KMS-11 (cell line): ENCODE measurements around the gene SECISBP2.
"Not testable (repeated sequence)": the region's sequence is repeated elsewhere in the genome, so short reads cannot be mapped to it uniquely, and the experiment has no call there.

ENCODE experiments used
- H2AFZ ChIP-seq: fragments of 200-600 bp; sonication (generic); 2 replicates; pipeline ENCODE4 v1.6.1; 2016; ENCODE audit warnings: antibody characterized with exemption, mixed run types, low read depth
- H3K27ac ChIP-seq: fragments of 200-600 bp; sonication (generic); 2 replicates; pipeline ENCODE4 v1.6.1; 2016; ENCODE audit warnings: mild to moderate bottlenecking, mixed run types
- H3K27me3 ChIP-seq: fragments of 200-600 bp; sonication (generic); 2 replicates; pipeline ENCODE4 v1.6.1; 2017; ENCODE audit warnings: mild to moderate bottlenecking, low read depth, mixed run types, moderate library complexity; ENCODE audit not compliant: insufficient read depth
- H3K36me3 ChIP-seq: fragments of 200-600 bp; sonication (generic); 2 replicates; pipeline ENCODE4 v1.6.1; 2017; ENCODE audit warnings: mild to moderate bottlenecking, mixed run types; ENCODE audit not compliant: insufficient read depth
- H3K4me1 ChIP-seq: fragments of 200-600 bp; sonication (generic); 2 replicates; pipeline ENCODE4 v1.6.1; 2016; ENCODE audit warnings: mild to moderate bottlenecking, low read depth, mixed run types; ENCODE audit not compliant: poor library complexity, severe bottlenecking
- H3K4me2 ChIP-seq: fragments of 200-600 bp; sonication (generic); 2 replicates; pipeline ENCODE4 v1.7.0; 2016; ENCODE audit warnings: mild to moderate bottlenecking, mixed run types
- H3K4me3 ChIP-seq: fragments of 200-600 bp; sonication (generic); IDR thresholded peaks from 2 replicates; pipeline ENCODE4 v1.6.1; 2017; ENCODE audit warnings: low read depth, low read length, mixed read lengths; ENCODE audit not compliant: insufficient read depth
- H3K79me2 ChIP-seq: fragments of 200-600 bp; sonication (generic); 2 replicates; pipeline ENCODE4 v1.6.1; 2016; ENCODE audit warnings: low read depth, mixed run types; ENCODE audit not compliant: insufficient read depth
- H3K9ac ChIP-seq: fragments of 200-600 bp; sonication (generic); 2 replicates; pipeline ENCODE4 v1.6.1; 2016; ENCODE audit warnings: mild to moderate bottlenecking, mixed run types
- H4K20me1 ChIP-seq: fragments of 200-600 bp; sonication (generic); 2 replicates; pipeline ENCODE4 v1.6.1; 2016; ENCODE audit warnings: mild to moderate bottlenecking, mixed run types; ENCODE audit not compliant: insufficient read depth
- TF ChIP-seq, protein P1 (sequence below): fragments of 200-600 bp; sonication (generic); conservative IDR thresholded peaks from 2 replicates; pipeline ENCODE4 v1.6.1; 2017; ENCODE audit warnings: low read depth, mild to moderate bottlenecking, antibody characterized with exemption, low read length, moderate library complexity, mixed read lengths

The SECISBP2 gene

DNA sequence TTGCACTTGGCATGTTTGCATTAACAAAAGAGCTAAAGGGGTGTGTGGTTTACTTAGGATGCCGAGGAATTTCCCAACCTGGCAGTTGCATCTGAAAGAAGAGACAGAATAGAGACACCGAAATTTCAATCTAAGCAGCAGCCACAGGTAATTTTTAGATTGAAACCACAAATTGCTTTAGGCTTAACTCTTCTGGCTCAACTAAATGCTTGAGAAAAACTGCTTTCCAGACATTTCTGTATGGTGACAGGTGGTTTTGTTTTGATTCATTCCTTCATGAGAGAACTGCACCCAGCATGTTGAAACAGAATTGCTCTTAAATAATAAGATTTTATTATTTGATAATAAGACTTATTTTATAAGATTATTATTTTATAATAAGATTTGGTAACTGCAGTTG is 21.5 kb downstream of the SECISBP2 start:
- Histone ChIP-seq H3K9ac (peak overlapping the region; percentile 31; the same call in 1 of the 2 replicates), H3K4me2 (peak overlapping the region; percentile 77), H3K36me3 (no peaks in the 10 kb centered on the region; the same call in 1 of the 2 replicates), H3K27ac (peak overlapping the region; percentile 79), H3K27me3 (no peaks in the 10 kb centered on the region), H3K79me2 (peaks cover 4% of the 10 kb centered on the region; the same call in 1 of the 2 replicates), H3K4me3 (no peak overlapping the region), H3K4me1 (peaks cover 98% of the 10 kb centered on the region), H2AFZ (no peak overlapping the region), H4K20me1 (no peaks in the 10 kb centered on the region)
- TF ChIP-seq, protein P1, sequence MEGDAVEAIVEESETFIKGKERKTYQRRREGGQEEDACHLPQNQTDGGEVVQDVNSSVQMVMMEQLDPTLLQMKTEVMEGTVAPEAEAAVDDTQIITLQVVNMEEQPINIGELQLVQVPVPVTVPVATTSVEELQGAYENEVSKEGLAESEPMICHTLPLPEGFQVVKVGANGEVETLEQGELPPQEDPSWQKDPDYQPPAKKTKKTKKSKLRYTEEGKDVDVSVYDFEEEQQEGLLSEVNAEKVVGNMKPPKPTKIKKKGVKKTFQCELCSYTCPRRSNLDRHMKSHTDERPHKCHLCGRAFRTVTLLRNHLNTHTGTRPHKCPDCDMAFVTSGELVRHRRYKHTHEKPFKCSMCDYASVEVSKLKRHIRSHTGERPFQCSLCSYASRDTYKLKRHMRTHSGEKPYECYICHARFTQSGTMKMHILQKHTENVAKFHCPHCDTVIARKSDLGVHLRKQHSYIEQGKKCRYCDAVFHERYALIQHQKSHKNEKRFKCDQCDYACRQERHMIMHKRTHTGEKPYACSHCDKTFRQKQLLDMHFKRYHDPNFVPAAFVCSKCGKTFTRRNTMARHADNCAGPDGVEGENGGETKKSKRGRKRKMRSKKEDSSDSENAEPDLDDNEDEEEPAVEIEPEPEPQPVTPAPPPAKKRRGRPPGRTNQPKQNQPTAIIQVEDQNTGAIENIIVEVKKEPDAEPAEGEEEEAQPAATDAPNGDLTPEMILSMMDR = no peak

DNA sequence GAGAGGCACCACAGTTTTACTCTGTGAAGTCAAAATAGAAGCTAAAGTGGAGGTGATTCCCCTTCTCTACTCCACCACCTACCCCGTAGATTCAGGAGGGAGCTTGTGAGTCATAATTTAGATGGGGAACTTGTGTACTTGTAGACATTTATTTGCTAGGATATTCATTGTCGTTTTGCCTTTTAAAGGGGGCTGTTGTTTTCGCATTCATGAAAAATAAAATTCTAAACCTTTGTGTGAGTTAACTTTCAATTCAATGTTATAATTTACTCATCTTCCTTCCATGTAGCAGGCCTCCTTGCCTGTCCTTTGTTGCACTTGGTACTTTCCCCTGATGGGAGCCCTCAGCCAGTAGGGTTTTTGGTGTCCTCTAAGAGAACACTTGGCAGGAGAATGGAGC is 22.0 kb downstream of the SECISBP2 start:
- peak overlapping the region; percentile 77 for H3K4me2 ChIP-seq
- TF ChIP-seq, protein P1 = no peak
- H3K27ac ChIP-seq = peak overlapping the region; percentile 79
- H3K36me3 ChIP-seq = no peaks in the 10 kb centered on the region; the same call in 1 of the 2 replicates
- H3K79me2 ChIP-seq = peaks cover 4% of the 10 kb centered on the region; the same call in 1 of the 2 replicates
- H3K9ac ChIP-seq = peak overlapping the region; percentile 20; the same call in 1 of the 2 replicates
- no peak overlapping the region for H3K4me3 ChIP-seq
- no peak overlapping the region for H2AFZ ChIP-seq
- no peaks in the 10 kb centered on the region for H3K27me3 ChIP-seq
- H3K4me1 ChIP-seq = peaks cover 93% of the 10 kb centered on the region
- H4K20me1 ChIP-seq = no peaks in the 10 kb centered on the region

DNA sequence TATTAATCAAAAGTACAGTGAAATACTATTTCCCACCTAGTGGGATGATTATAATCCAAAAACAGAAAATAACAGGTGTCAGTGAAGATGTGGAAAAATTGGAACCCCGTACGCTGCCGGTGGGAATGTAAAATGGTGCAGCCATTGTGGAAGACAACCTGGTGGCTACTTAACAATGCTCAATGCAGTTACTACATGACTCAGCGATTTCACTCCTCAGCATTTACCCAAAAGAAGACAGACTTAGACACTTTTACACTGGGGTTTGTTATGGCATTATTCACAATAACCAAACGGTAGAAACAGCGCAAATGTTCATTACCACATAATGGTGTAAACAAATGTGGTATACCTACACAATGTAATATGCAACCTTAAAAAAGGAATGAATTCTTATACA is 23.9 kb downstream of the SECISBP2 start:
- Histone ChIP-seq H3K79me2 (peaks cover under 1% of the 10 kb centered on the region; the same call in 1 of the 2 replicates), H3K4me2 (peak overlapping the region; percentile 77), H4K20me1 (no peaks in the 10 kb centered on the region), H3K9ac (no peak overlapping the region; the same call in 1 of the 2 replicates), H3K27me3 (no peaks in the 10 kb centered on the region), H3K4me3 (no peak overlapping the region), H2AFZ (no peak overlapping the region), H3K4me1 (peaks cover 74% of the 10 kb centered on the region), H3K27ac (peak overlapping the region; percentile 79), H3K36me3 (no peaks in the 10 kb centered on the region; the same call in 1 of the 2 replicates)
- TF ChIP-seq, protein P1 = no peak

DNA sequence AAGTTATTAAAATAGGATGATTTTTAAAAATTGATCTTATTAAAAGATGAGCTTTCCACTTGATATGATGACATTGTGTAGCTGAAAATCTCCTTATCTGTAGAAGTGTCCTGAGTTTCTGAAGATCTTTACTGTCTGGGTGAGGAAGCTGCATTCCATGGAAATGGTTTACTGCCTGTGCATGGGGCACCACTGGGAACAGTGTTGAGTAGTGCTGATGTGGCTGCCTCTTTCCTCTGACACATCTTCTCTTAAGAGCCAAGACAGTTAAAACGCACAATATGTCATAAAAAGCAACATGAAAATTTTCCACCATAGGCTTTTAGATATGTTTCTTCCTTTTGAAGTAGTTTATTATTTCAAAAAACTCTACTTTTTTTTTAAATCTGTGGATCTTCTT is 24.6 kb downstream of the SECISBP2 start:
- Histone ChIP-seq H3K9ac (no peak overlapping the region), H3K36me3 (no peaks in the 10 kb centered on the region; the same call in 1 of the 2 replicates), H4K20me1 (no peaks in the 10 kb centered on the region), H2AFZ (no peak overlapping the region), H3K27ac (peak overlapping the region; percentile 79; the same call in 1 of the 2 replicates), H3K79me2 (no peaks in the 10 kb centered on the region; the same call in 1 of the 2 replicates), H3K4me3 (no peak overlapping the region), H3K4me2 (peak overlapping the region; percentile 77), H3K27me3 (no peaks in the 10 kb centered on the region), H3K4me1 (peaks cover 67% of the 10 kb centered on the region)
- TF ChIP-seq, protein P1 = no peak

DNA sequence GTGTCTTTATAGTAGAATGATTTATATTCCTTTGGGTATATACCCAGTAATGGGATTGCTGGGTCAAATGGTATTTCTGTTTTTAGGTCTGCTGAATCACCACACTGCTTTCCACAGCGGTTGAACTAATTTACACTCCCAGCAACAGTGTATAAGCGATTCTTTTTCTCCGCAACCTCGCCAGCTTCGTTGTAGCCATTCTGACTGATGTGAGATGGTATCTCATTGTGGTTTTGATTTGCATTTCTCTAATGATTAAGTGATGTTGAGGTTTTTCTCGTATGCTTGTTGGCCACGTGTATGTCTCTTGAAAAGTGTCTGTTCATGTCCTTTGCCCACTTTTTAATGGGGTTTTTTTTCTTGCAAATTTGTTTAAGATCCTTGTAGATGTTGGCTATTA is 25.5 kb downstream of the SECISBP2 start:
- Histone ChIP-seq H3K4me1 (peaks cover 58% of the 10 kb centered on the region), H3K4me2 (peak overlapping the region; percentile 12; the same call in 1 of the 2 replicates)
- H3K9ac ChIP-seq, H3K36me3 ChIP-seq, H3K27me3 ChIP-seq, H3K4me3 ChIP-seq, H2AFZ ChIP-seq, H4K20me1 ChIP-seq, H3K27ac ChIP-seq, H3K79me2 ChIP-seq: not testable (repeated sequence)
